HEK293 (cell line): ENCODE measurements around the gene CFAP97.

Source experiments
- CTCF ChIA-PET: fragments of 350-600 bp; formaldehyde crosslinking; extraction: SDS; loops from one replicate; lab custom pipeline; 2021; ENCODE audit warnings: antibody characterized with exemption; lab: Yijun Ruan, JAX
- POLR2A ChIA-PET: fragments of 300-600 bp; formaldehyde crosslinking; extraction: SDS; loops from one replicate; lab custom pipeline; 2020; ENCODE audit warnings: antibody characterized with exemption, inconsistent platforms; lab: Yijun Ruan, JAX
- H3K27ac ChIP-seq: fragments of 200-500 bp; sonication (Bioruptor generic); 2 replicates; pipeline ENCODE4 v1.5.1; 2014; ENCODE audit warnings: low read depth, low read length, control low read depth, inconsistent platforms; ENCODE audit errors: extremely low read depth
- H3K36me3 ChIP-seq, 2 experiments: fragments of 200-500 bp in 1 of 2; sonication (Bioruptor generic) in 1 of 2; 1 replicate in 1 of 2; 2 replicates in 1 of 2; pipeline ENCODE4 v1.5.1; 2014 to 2017; ENCODE audit warnings: inconsistent platforms in 2 of 2, low read length in 2 of 2; ENCODE audit not compliant: control insufficient read depth in 2 of 2, insufficient read depth in 1 of 2
- H3K4me1 ChIP-seq: fragments of 200-500 bp; sonication (Bioruptor generic); 2 replicates; pipeline ENCODE4 v1.5.1; 2014; ENCODE audit warnings: mild to moderate bottlenecking, low read length, inconsistent platforms; ENCODE audit not compliant: control insufficient read depth, insufficient read depth
- H3K4me3 ChIP-seq: 2 replicates; pipeline ENCODE4 v1.5.1; 2011; ENCODE audit warnings: low read depth, mild to moderate bottlenecking, control low read depth, low read length, moderate library complexity
- H3K9me3 ChIP-seq: fragments of 200-500 bp; sonication (Bioruptor generic); 2 replicates; pipeline ENCODE4 v1.5.1; 2014; ENCODE audit warnings: low read depth, low read length, inconsistent platforms; ENCODE audit not compliant: control insufficient read depth, insufficient read depth
- GLIS1 ChIP-seq: fragments of 450-650 bp; formaldehyde crosslinking; IDR thresholded peaks from 2 replicates; pipeline ENCODE4 v1.5.1; 2016; ENCODE audit warnings: missing biosample characterization, missing genetic modification characterization
- HIC1 ChIP-seq: fragments of 450-650 bp; formaldehyde crosslinking; IDR thresholded peaks from 2 replicates; pipeline ENCODE4 v1.5.1; 2016; ENCODE audit warnings: missing biosample characterization, missing genetic modification characterization
- INSM2 ChIP-seq: fragments of 450-650 bp; formaldehyde crosslinking; IDR thresholded peaks from 2 replicates; pipeline ENCODE4 v1.5.1; 2016; ENCODE audit warnings: missing biosample characterization, missing genetic modification characterization
- MZF1 ChIP-seq: fragments of 450-650 bp; formaldehyde crosslinking; IDR thresholded peaks from 2 replicates; pipeline ENCODE4 v1.5.1; 2017; ENCODE audit warnings: missing biosample characterization, missing genetic modification characterization, borderline replicate concordance
- PRDM10 ChIP-seq: fragments of 450-650 bp; formaldehyde crosslinking; IDR thresholded peaks from 2 replicates; pipeline ENCODE4 v1.5.1; 2016; ENCODE audit warnings: missing biosample characterization, missing genetic modification characterization
- SALL2 ChIP-seq: fragments of 450-650 bp; formaldehyde crosslinking; IDR thresholded peaks from 2 replicates; pipeline ENCODE4 v1.5.0; 2017; ENCODE audit warnings: missing biosample characterization, mild to moderate bottlenecking, missing genetic modification characterization, borderline replicate concordance
- TCF7L2 ChIP-seq: IDR thresholded peaks from 2 replicates; pipeline ENCODE4 v1.6.1; 2011; ENCODE audit warnings: low read depth, mild to moderate bottlenecking, inconsistent platforms, low read length, moderate library complexity, borderline replicate concordance
- WT1 ChIP-seq: fragments of 450-650 bp; formaldehyde crosslinking; IDR thresholded peaks from 2 replicates; pipeline ENCODE4 v1.5.1; 2016; ENCODE audit warnings: missing biosample characterization, missing genetic modification characterization
- ZBTB48 ChIP-seq: fragments of 450-650 bp; formaldehyde crosslinking; IDR thresholded peaks from 2 replicates; pipeline ENCODE4 v1.5.1; 2016; ENCODE audit warnings: missing biosample characterization, missing genetic modification characterization
- ZNF121 ChIP-seq: fragments of 450-650 bp; formaldehyde crosslinking; IDR thresholded peaks from 2 replicates; pipeline ENCODE4 v1.5.1; 2016; ENCODE audit warnings: missing biosample characterization, missing genetic modification characterization
- ZNF157 ChIP-seq: fragments of 450-650 bp; formaldehyde crosslinking; IDR thresholded peaks from 2 replicates; pipeline ENCODE4 v1.5.1; 2016; ENCODE audit warnings: missing biosample characterization, missing genetic modification characterization
- ZNF530 ChIP-seq: fragments of 450-650 bp; formaldehyde crosslinking; IDR thresholded peaks from 2 replicates; pipeline ENCODE4 v1.5.1; 2016; ENCODE audit warnings: low read depth, missing biosample characterization, missing genetic modification characterization
- ZNF548 ChIP-seq: fragments of 450-650 bp; formaldehyde crosslinking; IDR thresholded peaks from 2 replicates; pipeline ENCODE4 v1.5.1; 2016; ENCODE audit warnings: missing biosample characterization, missing genetic modification characterization
- ZNF558 ChIP-seq: fragments of 450-650 bp; formaldehyde crosslinking; IDR thresholded peaks from 2 replicates; pipeline ENCODE4 v1.5.1; 2016; ENCODE audit warnings: missing biosample characterization, missing genetic modification characterization
- ZNF600 ChIP-seq: fragments of 450-650 bp; formaldehyde crosslinking; IDR thresholded peaks from 2 replicates; pipeline ENCODE4 v1.5.1; 2016; ENCODE audit warnings: missing biosample characterization, missing genetic modification characterization
- ZNF623 ChIP-seq: fragments of 450-650 bp; formaldehyde crosslinking; IDR thresholded peaks from 2 replicates; pipeline ENCODE4 v1.5.1; 2016; ENCODE audit warnings: missing biosample characterization, missing genetic modification characterization
- ZNF677 ChIP-seq: fragments of 450-650 bp; IDR thresholded peaks from 2 replicates; pipeline ENCODE4 v1.5.0; 2018; ENCODE audit warnings: missing biosample characterization, mild to moderate bottlenecking, missing genetic modification characterization, moderate library complexity
- ZNF701 ChIP-seq: fragments of 450-650 bp; formaldehyde crosslinking; IDR thresholded peaks from 2 replicates; pipeline ENCODE4 v1.5.1; 2016; ENCODE audit warnings: missing biosample characterization, missing genetic modification characterization
- ZSCAN5A ChIP-seq: fragments of 450-650 bp; formaldehyde crosslinking; IDR thresholded peaks from 2 replicates; pipeline ENCODE4 v1.5.1; 2016; ENCODE audit warnings: missing biosample characterization, missing genetic modification characterization

Gene CFAP97

GRCh38 chr4:185237175-185237574, 33.4 kb upstream of the CFAP97 start:
- no peak for TF ChIP-seq ZNF530 (tag by site-specific recombination)
- no peak for TF ChIP-seq ZSCAN5A (tag by site-specific recombination)
- TF ChIP-seq HIC1 (tag by site-specific recombination) = no peak
- no peak for TF ChIP-seq ZNF623 (tag by site-specific recombination)
- no peak for TF ChIP-seq GLIS1 (tag by site-specific recombination)
- POLR2A ChIA-PET = interaction anchor here (0.8 kb wide), 1 partner anchor 11 kb away, joined by 6 read pairs; no protein-coding TSS in a partner anchor
- CTCF ChIA-PET = interaction anchor here (0.6 to 0.7 kb wide), 2 partner anchors 229 to 800 kb away, joined by 3 to 5 read pairs; no protein-coding TSS in a partner anchor
- H3K4me1 ChIP-seq = peaks cover 5% of the 10 kb centered on the region; the same call in 1 of the 2 replicates
- no peaks in the 10 kb centered on the region for H3K9me3 ChIP-seq
- H3K36me3 ChIP-seq = no peaks in the 10 kb centered on the region; a peak in 1 of 3 replicates
- no peak overlapping the region for H3K27ac ChIP-seq
- H3K4me3 ChIP-seq = no peak overlapping the region

- ChIA-PET POLR2A (no interaction called here), CTCF (interaction anchor here (0.8 kb wide), 1 partner anchor 74 kb away, joined by 4 read pairs; no protein-coding TSS in a partner anchor)
- TF ChIP-seq ZNF548 (no peak), ZNF600 (tag by site-specific recombination) (0 out of 2 replicates have a peak, but pooled peaks have one; percentile 39), ZNF157 (no peak), WT1 (0 out of 2 replicates have a peak, but pooled peaks have one; percentile 30), ZNF121 (tag by site-specific recombination) (peak; percentile 42; the same call in 1 of the 2 replicates), ZNF677 (tag by site-specific recombination) (no peak), INSM2 (0 out of 2 replicates have a peak, but pooled peaks have one; percentile 55), TCF7L2 (peak; percentile 54), ZNF701 (tag by site-specific recombination) (no peak), MZF1 (tag by site-specific recombination) (0 out of 2 replicates have a peak, but pooled peaks have one; percentile 43), ZBTB48 (tag by site-specific recombination) (peak; percentile 49; the same call in 1 of the 2 replicates), GLIS1 (tag by site-specific recombination) (peak; percentile 13; the same call in 1 of the 2 replicates), PRDM10 (tag by site-specific recombination) (peak; percentile 61), ZNF558 (no peak), SALL2 (tag by site-specific recombination) (no peak)
- Histone ChIP-seq H3K4me3 (no peak overlapping the region), H3K27ac (no peak overlapping the region), H3K36me3 (no peaks in the 10 kb centered on the region; a peak in 1 of 3 replicates), H3K9me3 (no peaks in the 10 kb centered on the region), H3K4me1 (peaks cover 5% of the 10 kb centered on the region; the same call in 1 of the 2 replicates)
Observed at GRCh38 chr4:185235843-185236503, 32.2 kb upstream of the CFAP97 start.
